HepG2 (cell line): ENCODE data around the gene EDN2. TPM values are rescaled to one million over a fixed set of nuclear protein-coding genes. Genes with fewer than 3 reads are reported as not detected.

ENCODE experiments used
- polyA plus RNA-seq, 8 experiments: library from polyadenylated mRNA; depleted of rRNA in 3 of 8; stranded (reverse) in 7 of 8; unstranded in 1 of 8; fragments of >200 nt; fragmentation: Illumina TruSeq in 4 of 8; extraction: Trizol in 4 of 8; gene quantifications; 2 replicates each; pipeline versions ENCODE4 v1.2.1 to v1.2.3, GENCODE V29; 2011 to 2016; ENCODE audit warnings: low read depth in 4 of 8, missing spikeins in 1 of 8, mixed read lengths in 1 of 8; ENCODE audit not compliant: insufficient read depth in 1 of 8
- small RNA-seq, 3 experiments: library from RNA; depleted of rRNA; stranded (forward); fragments of <200 nt; gene quantifications; one replicate each; pipeline ENCODE3, GENCODE V24; 2012; ENCODE audit warnings: low read depth in 2 of 3, low replicate concordance in 1 of 3; ENCODE audit not compliant: insufficient read length in 3 of 3, insufficient read depth in 2 of 3
- total RNA-seq, 5 experiments: library from RNA; depleted of rRNA; stranded (reverse); fragments of >200 nt; fragmentation: Illumina TruSeq; extraction: Trizol; gene quantifications; 2 replicates each; pipeline ENCODE4 v1.2.3, GENCODE V29; 2016; ENCODE audit warnings: low read depth in 1 of 5

The EDN2 gene
- total and polyA plus RNA-seq, 2 of the 13 experiments (the other 11 are each of a cell fraction or from before 2014, with no cell fraction given), result not detected

Small RNA genes within 50 kb of the gene (small RNA-seq; reads per million reads assigned to genes)
- 0 reads per million in 3 experiments for gene RNA5SP45

Other genes with a start within 250 kb of the EDN2 start
- 35.5 and 41.8 TPM in 2 replicates for gene SCMH1, start 242.4 kb downstream of the EDN2 start, total RNA-seq (2016; rRNA removed; fragmentation: Illumina TruSeq; extraction: Trizol)
- gene SCMH1, start 242.4 kb downstream of the EDN2 start, polyA plus RNA-seq (2011; rRNA removed), result 52.6 and 63.5 TPM in 2 replicates
- gene FOXO6, start 123.2 kb downstream of the EDN2 start, total RNA-seq (2016; rRNA removed; fragmentation: Illumina TruSeq; extraction: Trizol), result 0.13 TPM in 1 of 2 replicates, not detected in the other
- not detected in 2 replicates for gene FOXO6, start 123.2 kb downstream of the EDN2 start, polyA plus RNA-seq (2011; rRNA removed)